ENCODE data around the gene KSR1. TPM values are rescaled to one million over a fixed set of nuclear protein-coding genes. Genes with fewer than 3 reads are reported as not detected.

KSR1 gene
- total RNA-seq, 4 donors from 2014 or later: 26.0 to 37.5 (median 35.0) TPM

GRCh38 chr17:27548369-27548768, 92.1 kb downstream of the KSR1 start:
- WGBS, 2 donors: 96% methylated on average over 7 of the region's 7 CpGs
- intact Hi-C loops (cut with DNase I; ENCODE audit: low total_unique reads): no loop called here
- H3K4me3 ChIP-seq (ENCODE audit: low read depth, poor library complexity, severe bottlenecking): no peak overlapping the region
- DNase-seq (ENCODE audit: low spot score in 2 of 2): no peak
- TF ChIP-seq POLR2A (IDR thresholded peaks at IDR 0.05): no peak
- TF ChIP-seq CTCF (IDR thresholded peaks at IDR 0.05): no peak

- WGBS, 2 donors: 79 to 85% methylated on average over 10 of the region's 10 CpGs
- TF ChIP-seq POLR2A (IDR thresholded peaks at IDR 0.05) (no peak), CTCF (IDR thresholded peaks at IDR 0.05) (no peak)
- no peak overlapping the region for H3K4me3 ChIP-seq (ENCODE audit: low read depth, poor library complexity, severe bottlenecking)
- no peak for DNase-seq (ENCODE audit: low spot score in 2 of 2)
- intact Hi-C loops (cut with DNase I; ENCODE audit: low total_unique reads): no loop called here
Observed at GRCh38 chr17:27549251-27549893, 93.1 kb downstream of the KSR1 start.

GRCh38 chr17:27550291-27550930, 94.2 kb downstream of the KSR1 start:
- H3K4me3 ChIP-seq (ENCODE audit: low read depth, poor library complexity, severe bottlenecking): no peak overlapping the region
- WGBS, 2 donors: 96 to 98% methylated on average over 13 of the region's 13 CpGs
- TF ChIP-seq POLR2A (IDR thresholded peaks at IDR 0.05) (no peak), CTCF (IDR thresholded peaks at IDR 0.05) (no peak)
- intact Hi-C loops (cut with DNase I; ENCODE audit: low total_unique reads): no loop called here
- no peak for DNase-seq (ENCODE audit: low spot score in 2 of 2)

GRCh38 chr17:27550974-27551505, 94.8 kb downstream of the KSR1 start:
- no peak for DNase-seq (ENCODE audit: low spot score in 2 of 2)
- WGBS, 2 donors: 79 to 82% methylated on average over 3 of the region's 3 CpGs
- intact Hi-C loops (cut with DNase I; ENCODE audit: low total_unique reads): no loop called here
- H3K4me3 ChIP-seq (ENCODE audit: low read depth, poor library complexity, severe bottlenecking): no peak overlapping the region
- no peak for TF ChIP-seq POLR2A (IDR thresholded peaks at IDR 0.05)
- no peak for TF ChIP-seq CTCF (IDR thresholded peaks at IDR 0.05)

DNA sequence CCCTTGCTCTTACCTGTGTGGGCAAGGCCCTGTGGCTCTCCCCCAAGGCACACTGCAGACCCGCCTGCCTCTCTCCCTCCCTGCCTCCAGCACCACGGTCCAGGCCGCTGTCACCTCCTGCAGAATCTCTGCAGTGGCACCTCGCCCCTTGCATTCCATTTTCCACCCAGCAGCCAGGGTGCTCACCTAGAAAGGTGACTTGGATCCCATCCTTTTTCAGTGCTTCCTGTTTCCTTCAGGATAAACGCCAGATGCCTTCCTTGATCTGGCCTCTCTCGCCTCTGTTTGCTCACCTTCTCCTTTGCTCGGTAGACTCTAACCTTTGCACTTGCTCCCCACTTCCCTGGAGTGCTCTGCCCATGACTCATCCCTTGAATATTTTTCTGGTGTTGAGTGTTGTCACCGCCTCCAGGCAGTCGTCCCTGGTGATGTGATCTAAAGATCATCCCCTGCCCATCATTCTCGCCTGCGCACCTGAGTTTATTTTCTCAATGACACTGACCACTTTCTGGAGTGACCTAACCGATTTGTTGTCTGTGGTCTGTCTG, 95.5 kb downstream of the KSR1 start:
- no peak for TF ChIP-seq CTCF (IDR thresholded peaks at IDR 0.05)
- intact Hi-C loops (cut with DNase I; ENCODE audit: low total_unique reads): no loop called here
- H3K4me3 ChIP-seq (ENCODE audit: low read depth, poor library complexity, severe bottlenecking): no peak overlapping the region
- no peak for DNase-seq (ENCODE audit: low spot score in 2 of 2)
- WGBS, 2 donors: 67 to 76% methylated on average over 12 of the region's 12 CpGs
